Activated CD4-positive, alpha-beta T cell treated with anti-CD3 and anti-CD28 coated beads for 48 hours (primary cell): ENCODE results near the gene SLC9A1.
A peak's percentile ranks its signal among the peaks of the same experiment; 100 is the strongest.

Source experiments
- DNase-seq: peaks from one replicate; pipeline ENCODE4 v3.0.0-alpha.2; 2020

SLC9A1 gene

GRCh38 chr1:27060891-27061290 is 94.0 kb downstream of the SLC9A1 start:
- no peak for DNase-seq

- no peak for DNase-seq
Observed at GRCh38 chr1:27058966-27059669, 95.8 kb downstream of the SLC9A1 start.

- no peak for DNase-seq
Observed at GRCh38 chr1:27057801-27058625, 96.9 kb downstream of the SLC9A1 start.

- no peak for DNase-seq
Observed at GRCh38 chr1:27057389-27057788, 97.5 kb downstream of the SLC9A1 start.

GRCh38 chr1:27053977-27054753 is 100.8 kb downstream of the SLC9A1 start:
- no peak for DNase-seq

GRCh38 chr1:27052527-27052926 is 102.4 kb downstream of the SLC9A1 start:
- DNase-seq = no peak

- DNase-seq = peak; percentile 16
Observed at GRCh38 chr1:27049607-27050006, 105.3 kb downstream of the SLC9A1 start.

- no peak for DNase-seq
Observed at GRCh38 chr1:27049100-27049499, 105.8 kb downstream of the SLC9A1 start.
